ENCODE data around the gene OR7G3.

Gene OR7G3

DNA sequence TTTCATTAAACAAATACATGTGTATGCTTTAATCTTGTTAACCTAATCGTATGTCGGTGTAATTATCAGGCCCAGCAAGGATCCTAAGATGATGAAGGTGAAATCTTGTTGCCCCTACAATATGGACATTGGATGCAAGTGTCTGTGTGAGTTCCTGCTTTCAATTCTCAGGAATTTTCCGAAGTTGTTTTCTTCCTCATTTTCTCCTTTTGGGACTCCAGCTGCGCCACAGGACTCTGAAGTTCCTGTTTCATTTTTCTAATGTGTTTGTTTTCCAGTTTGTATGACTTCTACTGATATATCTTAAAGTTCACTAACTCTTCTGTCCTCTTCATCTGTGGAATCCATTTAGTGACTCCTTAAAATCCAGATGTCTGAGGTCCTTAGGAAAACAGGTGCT lies 40.1 kb upstream of the OR7G3 start:
- Histone ChIP-seq H3K4me1 (ENCODE audit: insufficient read depth, low read length, poor library complexity, severe bottlenecking) (no peaks in the 10 kb centered on the region), H3K4me2 (ENCODE audit: low read depth, low read length, poor library complexity, severe bottlenecking) (no peak overlapping the region), H3K9me2 (replicated peaks; ENCODE audit: low read depth, low read length) (no peaks in the 10 kb centered on the region), H3K36me3 (ENCODE audit: insufficient read depth, low read length) (peaks cover 16% of the 10 kb centered on the region), H3K9me3 (ENCODE audit: insufficient read depth, low read depth, low read length) (no peaks in the 10 kb centered on the region), H3K27me3 (ENCODE audit: insufficient read depth, low read length, poor library complexity, severe bottlenecking) (no peaks in the 10 kb centered on the region), H3K9ac (ENCODE audit: low read depth, low read length, poor library complexity, severe bottlenecking) (no peak overlapping the region), H2AFZ (ENCODE audit: low read length) (no peak overlapping the region), H4K20me1 (ENCODE audit: insufficient read depth, low read length, poor library complexity, severe bottlenecking) (no peaks in the 10 kb centered on the region), H3K79me2 (ENCODE audit: insufficient read depth, low read length) (no peaks in the 10 kb centered on the region), H3K4me3 (ENCODE audit: low read length, poor library complexity, severe bottlenecking) (no peak overlapping the region), H3F3A (ENCODE audit: low read depth) (no peaks in the 10 kb centered on the region)
- TF ChIP-seq EZH2phosphoT487 (IDR thresholded peaks at IDR 0.05; ENCODE audit: borderline replicate concordance) = no peak
- TF ChIP-seq, protein P1, sequence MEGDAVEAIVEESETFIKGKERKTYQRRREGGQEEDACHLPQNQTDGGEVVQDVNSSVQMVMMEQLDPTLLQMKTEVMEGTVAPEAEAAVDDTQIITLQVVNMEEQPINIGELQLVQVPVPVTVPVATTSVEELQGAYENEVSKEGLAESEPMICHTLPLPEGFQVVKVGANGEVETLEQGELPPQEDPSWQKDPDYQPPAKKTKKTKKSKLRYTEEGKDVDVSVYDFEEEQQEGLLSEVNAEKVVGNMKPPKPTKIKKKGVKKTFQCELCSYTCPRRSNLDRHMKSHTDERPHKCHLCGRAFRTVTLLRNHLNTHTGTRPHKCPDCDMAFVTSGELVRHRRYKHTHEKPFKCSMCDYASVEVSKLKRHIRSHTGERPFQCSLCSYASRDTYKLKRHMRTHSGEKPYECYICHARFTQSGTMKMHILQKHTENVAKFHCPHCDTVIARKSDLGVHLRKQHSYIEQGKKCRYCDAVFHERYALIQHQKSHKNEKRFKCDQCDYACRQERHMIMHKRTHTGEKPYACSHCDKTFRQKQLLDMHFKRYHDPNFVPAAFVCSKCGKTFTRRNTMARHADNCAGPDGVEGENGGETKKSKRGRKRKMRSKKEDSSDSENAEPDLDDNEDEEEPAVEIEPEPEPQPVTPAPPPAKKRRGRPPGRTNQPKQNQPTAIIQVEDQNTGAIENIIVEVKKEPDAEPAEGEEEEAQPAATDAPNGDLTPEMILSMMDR (conservative IDR thresholded peaks at IDR 0.05; ENCODE audit: low read length) = no peak

DNA sequence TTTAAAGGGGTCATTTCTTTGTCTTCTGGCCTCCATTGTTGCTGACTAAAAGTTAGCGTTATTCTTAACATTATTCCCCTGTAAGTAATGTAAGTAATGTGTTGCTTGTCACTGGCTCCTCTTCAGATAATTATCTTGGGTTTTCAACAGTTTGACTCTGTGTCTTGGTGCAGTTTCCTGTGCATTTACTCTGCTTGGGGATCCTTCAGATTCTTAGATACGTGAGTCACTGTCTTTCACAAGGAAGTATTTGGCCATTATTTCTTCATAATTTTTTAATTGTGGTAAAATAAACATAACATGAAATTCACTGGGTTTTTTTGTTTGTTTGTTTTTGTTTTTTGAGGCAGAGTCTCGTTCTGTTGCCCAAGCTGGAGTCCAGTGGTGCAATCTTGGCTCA lies 38.5 kb upstream of the OR7G3 start:
- Histone ChIP-seq H3K4me2 (ENCODE audit: low read depth, low read length, poor library complexity, severe bottlenecking) (no peak overlapping the region), H3K36me3 (ENCODE audit: insufficient read depth, low read length) (peaks cover 32% of the 10 kb centered on the region), H3K9ac (ENCODE audit: low read depth, low read length, poor library complexity, severe bottlenecking) (no peak overlapping the region), H3K9me2 (replicated peaks; ENCODE audit: low read depth, low read length) (no peaks in the 10 kb centered on the region), H3F3A (ENCODE audit: low read depth) (no peaks in the 10 kb centered on the region), H3K79me2 (ENCODE audit: insufficient read depth, low read length) (no peaks in the 10 kb centered on the region), H3K27me3 (ENCODE audit: insufficient read depth, low read length, poor library complexity, severe bottlenecking) (no peaks in the 10 kb centered on the region), H3K9me3 (ENCODE audit: insufficient read depth, low read depth, low read length) (no peaks in the 10 kb centered on the region), H3K4me3 (ENCODE audit: low read length, poor library complexity, severe bottlenecking) (no peak overlapping the region), H3K4me1 (ENCODE audit: insufficient read depth, low read length, poor library complexity, severe bottlenecking) (no peaks in the 10 kb centered on the region), H4K20me1 (ENCODE audit: insufficient read depth, low read length, poor library complexity, severe bottlenecking) (no peaks in the 10 kb centered on the region), H2AFZ (ENCODE audit: low read length) (no peak overlapping the region)
- TF ChIP-seq, protein P1 (conservative IDR thresholded peaks at IDR 0.05; ENCODE audit: low read length) = no peak
- no peak for TF ChIP-seq EZH2phosphoT487 (IDR thresholded peaks at IDR 0.05; ENCODE audit: borderline replicate concordance)

DNA sequence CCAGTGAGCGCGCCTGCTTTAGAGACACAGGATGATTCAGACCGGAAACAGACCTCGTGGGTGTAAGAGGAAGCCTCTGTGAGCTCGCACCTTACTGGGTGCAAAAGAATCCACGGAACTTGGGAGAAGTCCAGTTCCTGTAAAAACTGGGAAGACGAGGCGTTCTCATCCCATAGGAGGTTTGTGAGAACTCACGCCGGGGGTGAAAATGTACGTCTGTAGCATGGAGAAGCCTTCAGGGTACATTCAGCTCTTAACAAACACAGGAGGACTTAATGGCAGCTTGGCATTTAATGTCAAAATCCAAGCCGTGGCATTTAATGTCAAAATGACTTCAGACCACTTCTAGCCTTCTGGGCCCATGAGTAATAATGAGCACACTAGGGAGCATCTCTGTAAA lies 34.7 kb upstream of the OR7G3 start:
- Histone ChIP-seq H4K20me1 (ENCODE audit: insufficient read depth, low read length, poor library complexity, severe bottlenecking) (peaks cover under 1% of the 10 kb centered on the region), H3K9ac (ENCODE audit: low read depth, low read length, poor library complexity, severe bottlenecking) (no peak overlapping the region), H3K9me2 (replicated peaks; ENCODE audit: low read depth, low read length) (no peaks in the 10 kb centered on the region), H3F3A (ENCODE audit: low read depth) (no peaks in the 10 kb centered on the region), H2AFZ (ENCODE audit: low read length) (no peak overlapping the region), H3K36me3 (ENCODE audit: insufficient read depth, low read length) (peaks cover 69% of the 10 kb centered on the region), H3K4me1 (ENCODE audit: insufficient read depth, low read length, poor library complexity, severe bottlenecking) (no peaks in the 10 kb centered on the region), H3K4me3 (ENCODE audit: low read length, poor library complexity, severe bottlenecking) (no peak overlapping the region), H3K79me2 (ENCODE audit: insufficient read depth, low read length) (peaks cover 4% of the 10 kb centered on the region; the same call in 1 of the 2 replicates), H3K9me3 (ENCODE audit: insufficient read depth, low read depth, low read length) (no peaks in the 10 kb centered on the region), H3K27me3 (ENCODE audit: insufficient read depth, low read length, poor library complexity, severe bottlenecking) (no peaks in the 10 kb centered on the region), H3K4me2 (ENCODE audit: low read depth, low read length, poor library complexity, severe bottlenecking) (no peak overlapping the region)
- TF ChIP-seq EZH2phosphoT487 (IDR thresholded peaks at IDR 0.05; ENCODE audit: borderline replicate concordance) = no peak
- TF ChIP-seq, protein P1 (conservative IDR thresholded peaks at IDR 0.05; ENCODE audit: low read length) = no peak
